NCI-H748 (cell line): ENCODE results near the gene SRRM5.
"Not testable (repeated sequence)": the region's sequence is repeated elsewhere in the genome, so short reads cannot be mapped to it uniquely, and the experiment has no call there.

ENCODE experiments used
- DNase-seq: peaks from one replicate; lab custom pipeline; 2025; ENCODE audit not compliant: unreplicated experiment; lab: John Stamatoyannopoulos, UW

The SRRM5 gene

DNA sequence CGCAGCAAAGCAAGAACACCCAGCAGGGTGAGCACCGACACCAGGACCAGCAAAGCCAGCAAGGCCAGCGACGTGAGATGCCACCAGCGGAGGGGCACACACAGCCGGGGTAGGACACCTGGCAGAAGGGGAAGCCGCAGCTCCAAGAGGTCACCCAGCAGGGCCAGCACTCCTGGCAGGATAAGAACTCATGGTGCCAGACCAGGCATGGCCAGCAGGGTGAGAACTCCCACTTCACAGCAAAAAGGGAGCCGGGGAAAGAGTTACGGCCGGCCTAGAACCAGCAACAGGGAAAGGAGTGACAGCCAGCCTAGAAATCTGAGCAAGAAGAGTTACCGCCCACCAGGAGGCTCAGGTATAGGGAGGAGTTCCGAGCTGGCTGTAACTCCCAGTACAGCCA, 486 bp downstream of the SRRM5 start:
- DNase-seq, result no peak

DNA sequence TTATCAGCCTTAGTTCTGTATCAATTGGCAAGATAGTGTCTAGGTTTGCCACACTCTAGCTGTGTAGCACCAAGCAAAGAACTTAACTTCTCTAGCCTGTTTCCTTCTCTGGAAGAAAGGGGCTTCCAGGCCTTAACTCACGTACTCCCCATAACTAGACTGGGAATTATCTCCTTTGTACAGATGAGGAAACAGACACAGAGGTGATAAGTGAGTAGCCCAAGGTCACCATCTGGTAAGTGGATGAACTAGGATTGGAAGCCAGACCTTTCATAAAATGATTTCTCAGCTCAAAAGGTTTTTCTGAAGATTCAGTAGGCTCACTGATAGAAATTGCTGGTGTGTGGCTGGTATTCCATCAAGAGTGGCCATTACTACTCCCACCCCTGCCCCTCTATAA, 4.4 kb downstream of the SRRM5 start:
- no peak for DNase-seq

DNA sequence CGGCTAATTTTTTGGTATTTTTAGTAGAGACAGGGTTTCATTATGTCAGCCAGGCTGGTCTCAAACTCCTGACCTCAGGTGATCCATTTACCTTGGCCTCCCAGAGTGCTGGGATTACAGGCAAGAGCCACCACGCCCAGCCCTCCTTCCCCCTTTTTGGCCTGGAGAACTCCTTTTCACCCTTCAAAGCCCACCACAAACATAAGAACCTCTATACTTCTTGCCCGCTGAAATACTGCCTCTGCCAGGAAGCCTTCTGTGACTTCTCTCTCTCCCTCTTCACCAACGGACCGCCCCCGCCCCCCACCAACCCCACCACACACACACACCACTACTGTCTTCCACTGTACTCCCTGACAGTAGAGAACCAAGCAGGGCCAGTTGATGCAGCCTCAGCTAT, 5.1 kb downstream of the SRRM5 start:
- no peak for DNase-seq

DNA sequence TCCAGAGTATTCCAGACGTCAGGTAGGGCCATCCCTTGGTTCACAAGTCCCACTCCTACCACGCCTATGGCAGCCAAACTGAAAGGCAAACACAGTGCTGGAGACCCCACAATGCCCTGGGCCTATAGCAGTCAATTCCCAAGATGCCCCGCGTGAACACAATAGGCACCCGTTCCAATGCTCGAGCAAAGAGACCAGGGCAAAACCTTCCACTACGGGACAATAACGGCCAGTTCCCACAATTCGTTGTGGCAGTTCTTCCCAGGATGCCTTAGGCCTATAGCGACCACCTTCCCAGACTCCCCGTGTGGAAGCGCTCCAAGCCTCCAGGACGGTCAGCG, 7.0 kb downstream of the SRRM5 start:
- DNase-seq, result peak; percentile 85

GRCh38 chr19:43619262-43620060, 7.6 kb downstream of the SRRM5 start, which contains the start of gene ZNF428:
Gene ZNF428, minus strand, starts transcription at chr19:43619629. Its CDS starts 5,325 bp downstream, at chr19:43614304.
- peak; percentile 96 for DNase-seq

GRCh38 chr19:43620061-43621001, 8.4 kb downstream of the SRRM5 start:
- no peak for DNase-seq

DNA sequence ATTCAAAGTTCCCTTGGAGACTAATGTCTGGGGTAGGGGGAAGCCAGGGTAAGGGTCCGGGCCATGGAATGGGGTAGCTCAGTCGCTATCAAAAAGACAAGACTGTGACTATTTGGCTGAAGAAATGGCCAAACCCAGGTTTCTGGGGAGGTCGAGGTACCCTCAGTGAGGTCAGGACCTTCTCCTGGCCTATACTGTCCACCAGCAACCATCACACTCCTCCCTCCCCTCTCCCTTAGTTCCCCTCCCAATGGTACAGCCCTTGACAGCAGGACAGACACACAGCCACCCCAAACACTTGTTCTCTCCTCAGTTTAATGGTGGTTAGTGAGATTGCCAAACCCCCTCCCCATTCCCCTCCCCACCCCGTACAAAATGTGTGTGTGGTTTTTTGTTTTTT, 10.2 kb downstream of the SRRM5 start:
- DNase-seq, result no peak

GRCh38 chr19:43622956-43623355, 11.1 kb downstream of the SRRM5 start:
- no peak for DNase-seq

DNA sequence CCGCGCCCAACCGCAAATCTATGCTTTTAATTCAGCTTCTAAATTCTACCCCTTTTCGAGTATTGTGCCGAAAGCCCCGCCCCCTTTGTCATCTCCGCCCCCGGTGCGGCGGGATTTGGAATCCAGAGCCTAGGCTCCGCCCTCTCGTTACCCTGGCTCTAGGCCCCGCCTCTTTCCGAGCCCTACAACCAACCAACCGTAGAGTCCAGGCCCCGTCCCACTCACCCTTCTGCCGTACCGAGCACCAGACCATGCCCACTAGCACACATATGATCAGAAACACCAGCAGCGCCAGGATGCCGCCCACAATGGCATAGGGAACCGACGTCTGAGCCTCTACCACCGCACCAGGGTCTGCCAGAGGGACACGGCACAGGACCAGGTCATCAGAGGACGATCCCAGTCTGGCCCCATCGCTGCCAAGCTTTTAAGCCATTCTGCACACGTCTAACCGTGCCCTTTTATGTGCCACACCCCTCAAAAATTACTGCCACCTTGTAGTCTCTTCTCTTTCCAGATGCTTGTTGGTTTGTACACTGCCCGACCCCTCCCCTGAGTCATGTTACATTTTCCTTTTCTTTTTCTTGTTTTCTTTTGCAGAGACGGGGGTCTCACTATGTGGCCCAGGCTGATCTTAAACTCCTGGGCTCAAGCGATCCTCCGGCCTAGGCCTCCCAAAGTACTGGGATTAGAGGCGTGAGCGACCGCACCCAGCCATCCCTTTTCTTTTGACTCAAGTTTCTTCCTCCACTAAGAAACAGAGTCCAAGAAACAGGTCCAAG, 12.2 kb downstream of the SRRM5 start:
- no peak for DNase-seq

DNA sequence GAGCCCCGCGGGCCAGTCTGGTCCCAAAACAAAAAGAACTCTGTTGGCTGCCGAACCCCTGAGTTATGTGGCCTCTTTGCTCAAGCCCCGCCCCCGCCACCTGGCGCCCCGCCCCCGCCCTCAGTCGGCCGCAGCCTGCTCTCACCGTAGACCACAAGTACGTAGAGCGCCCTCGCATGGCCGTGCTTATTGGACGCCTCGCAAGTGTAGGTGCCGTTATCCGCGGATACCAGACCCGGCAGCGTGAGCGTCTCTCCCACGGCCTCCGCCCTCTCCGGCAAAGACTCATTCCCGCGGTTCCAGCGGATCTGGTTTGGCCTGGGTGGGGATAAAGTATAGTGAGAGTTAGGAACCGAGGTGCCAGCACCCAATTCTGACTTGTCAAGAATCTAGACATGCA, 13.0 kb downstream of the SRRM5 start:
- DNase-seq, result no peak

- no peak for DNase-seq
These were observed 14.2 kb downstream of the SRRM5 start for GRCh38 chr19:43625918-43626579.

- DNase-seq, result no peak
These were observed 14.9 kb downstream of the SRRM5 start for GRCh38 chr19:43626838-43627237.

GRCh38 chr19:43628646-43629326, 16.9 kb downstream of the SRRM5 start:
- no peak for DNase-seq

GRCh38 chr19:43631491-43631890, 19.6 kb downstream of the SRRM5 start:
- DNase-seq, result no peak

DNA sequence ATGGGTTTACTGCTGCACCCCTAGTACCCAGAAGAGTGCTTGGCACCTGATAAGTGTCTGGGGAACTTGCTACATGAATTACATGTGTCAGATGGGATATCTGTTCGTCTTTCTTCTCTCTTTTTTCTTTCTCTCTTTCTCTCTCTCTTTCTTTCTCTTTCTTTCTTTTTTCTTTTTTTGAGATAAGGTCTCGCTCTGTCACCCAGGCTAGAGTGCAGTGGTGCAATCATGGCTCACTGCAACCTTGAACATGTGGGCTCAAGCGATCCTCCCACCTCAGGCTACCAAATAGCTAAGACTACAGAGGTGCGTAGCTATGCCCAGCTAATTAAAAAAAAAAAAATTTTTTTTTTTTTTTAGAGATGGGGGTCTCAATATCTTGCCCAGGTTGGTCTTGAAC, 21.6 kb downstream of the SRRM5 start:
- no peak for DNase-seq

- no peak for DNase-seq
These were observed 22.2 kb downstream of the SRRM5 start for GRCh38 chr19:43634068-43634467.

DNA sequence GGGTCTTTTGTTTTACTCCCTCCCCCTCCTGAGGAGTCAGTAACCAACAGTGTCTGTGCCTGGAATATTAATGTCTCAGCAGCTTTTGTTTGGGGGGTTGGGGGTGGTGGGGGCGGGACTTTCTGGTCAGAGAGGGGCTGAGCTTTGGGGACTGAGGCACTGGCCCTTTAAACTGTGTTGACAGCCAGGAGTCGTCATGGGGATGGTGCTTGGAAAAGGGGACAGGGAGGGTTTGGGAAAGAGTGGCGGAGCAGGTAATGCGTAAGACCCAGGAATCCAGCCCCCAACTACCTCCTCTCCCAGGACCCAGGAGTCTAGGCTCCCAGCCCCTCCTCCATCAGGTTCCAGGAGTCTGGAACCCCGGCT, 22.6 kb downstream of the SRRM5 start:
- DNase-seq, result no peak

- DNase-seq, result no peak
These were observed 23.1 kb downstream of the SRRM5 start for GRCh38 chr19:43634872-43635560.

DNA sequence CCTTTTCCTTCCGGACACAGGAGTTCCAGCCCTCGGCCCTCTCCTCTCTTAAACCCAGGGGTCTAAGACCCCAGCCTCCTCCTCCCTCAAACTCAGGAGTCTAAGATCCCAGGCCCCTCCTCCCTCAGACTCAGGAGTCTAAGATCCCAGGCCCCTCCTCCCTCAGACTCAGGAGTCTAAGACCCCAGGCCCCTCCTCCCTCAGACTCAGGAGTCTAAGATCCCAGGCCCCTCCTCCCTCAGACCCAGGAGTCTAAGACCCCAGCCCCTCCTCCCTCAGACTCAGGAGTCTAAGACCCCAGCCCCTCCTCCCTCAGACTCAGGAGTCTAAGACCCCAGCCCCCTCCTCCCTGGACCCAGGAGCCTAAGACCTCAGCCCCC, 23.7 kb downstream of the SRRM5 start:
- DNase-seq, result not testable (repeated sequence)
